ENCODE measurements around the gene PLA2G6.

GRCh38 chr22:38077096-38077495 is 104.5 kb downstream of the PLA2G6 start:
- TF ChIP-seq POLR2A (IDR thresholded peaks at IDR 0.05) (no peak), CTCF (IDR thresholded peaks at IDR 0.05) (no peak)
